GM18526 (cell line): ENCODE data around the gene TMEM255A.

Source experiments
- POLR2A ChIP-seq: IDR thresholded peaks from 3 replicates; pipeline ENCODE4 v1.6.1; 2011; ENCODE audit not compliant: insufficient read length; ENCODE audit errors: extremely low read depth

Gene TMEM255A

DNA sequence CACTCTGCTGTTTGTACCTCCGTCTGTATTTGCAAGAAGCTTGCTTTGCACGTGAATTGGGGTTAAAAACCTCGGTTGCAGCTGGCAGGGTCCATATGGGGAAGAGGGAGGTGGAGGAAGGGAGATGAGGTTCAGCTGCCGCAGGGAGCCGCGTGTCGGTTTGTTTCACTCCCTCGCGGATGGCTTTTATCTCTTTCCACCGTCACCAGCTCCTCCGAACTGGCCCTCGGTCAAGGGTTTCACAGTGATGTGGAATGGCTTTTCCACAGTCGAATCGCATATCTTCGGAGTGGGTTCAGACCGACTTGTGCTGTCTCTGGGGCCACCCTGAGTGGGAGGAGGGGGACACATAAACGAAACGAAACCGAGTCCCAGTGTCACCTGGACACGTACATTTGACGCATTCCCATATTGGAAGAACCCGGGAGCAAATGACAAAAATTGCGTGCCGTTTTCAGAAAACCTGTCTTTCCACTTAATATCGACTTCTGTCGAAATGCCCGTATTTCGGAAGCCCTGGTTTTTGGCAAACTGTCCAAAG lies 59.7 kb downstream of the TMEM255A start:
- no peak for TF ChIP-seq POLR2A

- TF ChIP-seq POLR2A = peak; percentile 44
Measured at GRCh38 chrX:120250522-120251271, 60.6 kb downstream of the TMEM255A start, which contains the start of gene ZBTB33. Gene ZBTB33, plus strand, starts transcription at chrX:120250812. Its CDS starts 2,604 bp downstream, at chrX:120253416.

DNA sequence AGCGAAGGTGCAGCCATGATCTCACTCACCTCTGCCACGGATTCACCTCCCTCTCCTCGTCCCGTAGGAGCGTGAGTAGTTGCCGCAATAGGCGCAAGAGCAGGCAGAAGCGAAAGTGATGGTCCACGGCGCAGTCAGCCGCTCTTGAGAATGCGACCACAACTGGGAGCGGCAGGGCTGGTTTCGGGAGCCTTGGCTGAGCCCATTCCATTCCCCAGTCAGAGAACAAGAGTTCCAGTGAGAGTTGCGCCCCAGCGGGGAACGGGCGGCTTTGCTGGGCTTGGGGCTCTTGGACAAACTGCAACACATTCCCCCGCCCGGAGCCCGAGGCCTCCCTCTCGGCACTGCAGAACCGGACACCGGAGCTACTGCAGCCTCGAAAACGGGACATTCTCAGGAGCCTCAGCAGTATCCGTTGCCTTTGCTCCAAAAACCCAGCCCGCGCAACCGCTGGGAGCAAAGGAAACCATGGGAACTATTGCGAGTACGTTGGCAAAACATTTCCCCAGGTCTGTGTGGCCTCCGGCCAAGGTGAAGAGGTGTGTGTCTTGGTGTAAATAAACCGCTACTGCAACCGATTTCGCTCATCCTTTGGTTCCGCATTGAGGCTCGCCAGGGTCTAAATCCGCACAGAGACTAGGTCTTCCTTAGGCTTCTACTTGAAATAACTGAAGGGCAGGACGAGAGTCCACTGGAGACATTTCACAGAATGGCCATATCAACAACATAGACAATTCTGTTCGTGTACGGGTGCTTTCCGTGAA lies 66.3 kb downstream of the TMEM255A start:
- TF ChIP-seq POLR2A = peak; percentile 24

- no peak for TF ChIP-seq POLR2A
Measured at GRCh38 chrX:120244395-120244734, 66.9 kb downstream of the TMEM255A start.

- no peak for TF ChIP-seq POLR2A
Measured at GRCh38 chrX:120242813-120243212, 68.4 kb downstream of the TMEM255A start.

- no peak for TF ChIP-seq POLR2A
Measured at GRCh38 chrX:120238933-120239332, 72.3 kb downstream of the TMEM255A start.

DNA sequence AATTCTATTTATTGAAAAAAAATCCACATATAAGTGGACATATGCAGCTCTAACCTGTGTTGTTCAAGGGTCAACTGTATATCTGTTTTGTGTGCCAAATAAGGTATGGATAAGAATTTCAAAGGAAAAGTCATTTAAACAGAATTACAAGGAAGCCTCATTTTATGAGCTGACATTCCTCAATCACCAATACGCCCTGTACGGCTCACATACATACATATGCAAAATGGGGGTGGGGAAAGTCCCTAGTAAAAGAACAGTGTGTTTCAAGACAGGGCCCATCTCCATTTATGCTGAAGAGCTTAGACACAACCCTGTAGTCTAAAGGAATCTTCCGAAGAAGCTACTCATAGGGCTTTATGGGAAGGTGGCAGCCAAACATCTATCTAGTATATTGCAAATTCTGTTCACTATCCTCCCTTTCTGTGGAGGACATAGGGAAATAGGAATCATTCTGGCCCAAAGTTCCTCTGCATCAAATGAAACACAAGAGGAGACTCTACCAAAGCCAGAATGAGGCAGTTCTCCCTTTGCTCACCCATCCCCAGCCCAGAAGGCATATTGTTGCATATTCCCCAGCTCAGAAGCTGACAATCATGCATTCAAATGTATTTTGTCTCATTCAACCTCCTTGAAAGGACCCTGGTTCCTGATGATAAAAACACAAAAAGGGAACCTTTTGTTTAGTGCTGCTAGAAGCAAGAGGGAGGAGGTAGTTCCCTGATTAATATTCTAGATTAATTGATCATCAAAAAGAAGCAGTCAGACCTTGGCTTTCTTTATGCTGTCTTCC lies 74.4 kb downstream of the TMEM255A start:
- no peak for TF ChIP-seq POLR2A

DNA sequence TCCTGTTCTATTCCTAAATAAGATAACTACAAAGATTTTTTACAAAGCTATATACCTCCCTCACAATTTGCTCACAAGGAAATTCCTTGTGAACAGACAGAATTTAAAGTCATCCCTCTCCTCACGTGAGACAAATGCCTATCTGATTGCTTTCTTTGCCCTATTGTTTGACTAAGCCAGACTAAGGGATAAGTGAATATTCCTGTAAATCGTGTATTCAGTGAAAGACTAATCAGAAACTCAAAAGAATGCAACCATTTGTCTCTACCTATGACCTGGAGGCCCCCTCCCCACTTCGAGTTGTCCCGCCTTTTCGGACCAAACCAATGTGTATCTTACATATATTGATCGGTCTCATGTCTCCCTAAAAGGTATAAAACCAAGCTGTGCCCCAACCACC lies 76.0 kb downstream of the TMEM255A start:
- no peak for TF ChIP-seq POLR2A

DNA sequence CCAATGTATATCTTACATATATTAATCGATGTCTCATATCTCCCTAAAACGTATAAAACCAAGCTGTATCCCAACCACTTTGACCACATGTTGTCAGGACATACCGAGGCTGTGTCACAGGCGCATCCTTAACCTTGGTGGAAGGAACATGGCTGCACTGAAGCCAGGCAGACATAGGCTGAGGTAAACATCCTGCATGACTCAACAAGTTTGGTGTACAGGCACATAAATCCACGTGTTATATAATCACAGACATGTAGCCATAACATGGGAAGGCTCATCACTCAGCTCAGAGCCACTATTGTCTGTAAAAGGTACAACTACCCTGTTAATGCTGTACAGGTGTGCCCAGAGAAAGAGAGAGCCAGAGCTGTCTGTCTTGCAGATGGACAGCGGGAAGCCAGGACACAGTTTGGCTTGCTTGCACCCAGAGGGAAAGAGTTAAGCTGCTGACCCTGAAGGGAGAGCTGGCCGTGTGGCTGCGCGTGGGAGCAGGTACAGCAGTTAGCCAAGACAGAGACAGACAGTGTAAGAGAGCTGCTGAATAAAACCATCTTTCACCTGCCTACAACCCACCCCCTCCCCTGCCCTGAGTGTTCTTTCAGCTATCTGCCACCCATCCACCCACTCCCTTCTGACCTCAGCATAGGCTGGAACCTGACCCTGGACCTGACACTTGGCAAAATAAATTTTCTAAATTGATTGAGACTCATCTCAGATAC lies 82.9 kb downstream of the TMEM255A start:
- no peak for TF ChIP-seq POLR2A

DNA sequence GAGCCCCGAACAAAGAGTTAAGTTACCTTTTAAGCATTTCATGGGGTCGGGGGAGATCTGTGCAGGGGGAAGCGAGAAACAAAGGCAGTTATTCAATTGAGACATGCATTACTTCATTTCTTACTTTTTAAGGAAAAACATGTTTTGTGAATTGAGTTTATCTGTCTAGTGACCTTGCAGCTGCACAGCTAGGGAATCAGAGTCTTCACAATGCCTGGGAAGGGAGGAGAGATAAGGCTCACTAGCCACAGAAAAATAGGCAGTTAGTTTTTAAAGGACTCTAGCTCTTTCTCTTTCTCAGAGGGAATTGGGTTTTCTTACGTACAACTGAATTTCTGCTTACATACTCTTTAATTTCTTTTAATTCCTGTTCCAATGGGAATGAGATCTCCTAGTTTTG lies 86.9 kb downstream of the TMEM255A start:
- TF ChIP-seq POLR2A = no peak

DNA sequence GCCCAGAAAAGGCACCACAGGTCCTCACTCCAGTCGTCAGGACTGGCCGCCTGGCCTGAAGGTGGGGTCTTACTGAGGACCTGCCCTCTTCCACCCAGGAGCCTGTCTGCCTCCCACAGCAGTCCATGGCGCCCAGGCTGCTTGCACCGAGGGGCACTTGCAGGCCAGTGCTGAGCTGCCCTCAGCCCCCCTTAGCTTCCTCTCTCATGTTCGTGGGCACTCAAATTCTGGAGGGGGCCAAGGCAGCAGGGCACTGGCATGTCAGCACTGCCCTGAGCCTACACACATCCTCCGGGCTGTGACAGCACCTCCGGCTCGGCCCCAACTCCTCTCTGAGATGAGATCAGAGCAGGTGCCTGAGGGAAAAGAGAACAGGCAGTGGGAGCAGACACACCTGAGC lies 87.9 kb downstream of the TMEM255A start:
- no peak for TF ChIP-seq POLR2A

DNA sequence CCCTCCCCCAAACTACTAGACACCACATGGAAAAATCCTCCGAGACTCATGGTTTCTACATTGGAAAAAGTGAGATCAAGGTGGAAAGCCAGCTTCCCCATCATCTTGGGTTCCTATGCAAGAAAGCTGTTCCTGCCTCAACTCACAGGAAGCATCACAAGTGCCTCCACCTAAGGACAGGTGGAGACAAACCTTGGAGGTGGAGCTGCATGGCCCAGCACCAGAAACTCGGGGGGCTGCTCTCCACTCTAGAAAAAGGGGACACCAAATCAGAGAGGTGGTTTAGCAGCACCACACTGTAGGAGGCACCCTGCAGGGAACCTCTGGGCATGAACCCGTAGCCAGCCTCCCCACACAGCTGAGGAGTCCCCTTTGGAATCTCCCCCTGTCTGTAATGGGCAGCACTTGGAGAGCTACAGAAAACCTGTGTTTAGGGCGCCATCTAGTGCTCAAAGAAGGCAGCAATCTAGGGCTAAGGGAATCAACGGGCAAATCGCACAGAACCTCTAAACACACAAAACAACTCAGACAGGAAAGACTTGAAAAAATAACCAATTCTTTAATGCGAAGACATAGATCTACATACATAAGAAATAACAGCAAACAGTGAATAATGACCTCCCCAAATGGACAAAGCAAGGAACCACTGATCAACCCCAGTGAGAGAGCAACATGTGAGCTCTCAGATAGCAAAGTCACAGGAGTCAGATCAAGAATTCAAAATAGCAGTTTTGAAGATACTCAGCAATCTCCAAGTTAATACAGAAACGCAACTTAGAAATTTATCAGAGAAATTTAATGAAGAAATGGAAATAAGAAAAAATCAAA lies 97.6 kb downstream of the TMEM255A start:
- TF ChIP-seq POLR2A = no peak
